ENCODE results near the gene VAV2.

The VAV2 gene

GRCh38 chr9:133848471-133849109 lies 143.5 kb downstream of the VAV2 start:
- no peak for DNase-seq

DNA sequence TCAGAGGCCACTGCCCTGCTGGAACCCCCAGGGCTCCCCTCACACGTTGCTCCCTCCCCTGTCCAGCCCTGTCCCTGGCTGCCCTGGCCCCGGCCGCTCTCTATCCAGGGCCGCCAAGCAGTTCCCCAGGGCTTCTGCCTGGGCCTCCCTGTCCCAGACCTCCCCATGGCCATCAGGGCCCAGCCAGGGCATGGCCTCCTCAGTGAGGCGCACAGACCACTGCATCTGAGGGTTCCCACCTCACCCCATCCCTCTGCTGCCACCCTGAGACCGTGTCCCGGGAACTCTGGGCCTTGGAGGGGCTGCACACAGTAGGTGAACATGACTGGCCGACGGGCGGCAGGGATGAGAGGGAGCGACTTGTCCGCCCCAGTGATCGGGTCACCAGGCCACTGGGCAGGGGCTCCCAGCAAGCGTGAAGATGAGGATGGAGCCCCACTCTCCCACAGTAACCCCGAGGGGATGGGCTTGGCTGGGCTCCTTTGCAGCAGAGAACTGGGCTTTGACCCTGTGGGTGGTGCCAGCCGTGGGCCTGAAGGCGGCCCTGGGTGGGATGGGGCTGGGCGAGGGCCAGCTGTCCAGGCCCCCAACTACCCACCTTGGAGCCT lies 145.5 kb downstream of the VAV2 start:
- DNase-seq, result no peak

- DNase-seq, result no peak
Measured at GRCh38 chr9:133845440-133845839, 146.7 kb downstream of the VAV2 start.

DNA sequence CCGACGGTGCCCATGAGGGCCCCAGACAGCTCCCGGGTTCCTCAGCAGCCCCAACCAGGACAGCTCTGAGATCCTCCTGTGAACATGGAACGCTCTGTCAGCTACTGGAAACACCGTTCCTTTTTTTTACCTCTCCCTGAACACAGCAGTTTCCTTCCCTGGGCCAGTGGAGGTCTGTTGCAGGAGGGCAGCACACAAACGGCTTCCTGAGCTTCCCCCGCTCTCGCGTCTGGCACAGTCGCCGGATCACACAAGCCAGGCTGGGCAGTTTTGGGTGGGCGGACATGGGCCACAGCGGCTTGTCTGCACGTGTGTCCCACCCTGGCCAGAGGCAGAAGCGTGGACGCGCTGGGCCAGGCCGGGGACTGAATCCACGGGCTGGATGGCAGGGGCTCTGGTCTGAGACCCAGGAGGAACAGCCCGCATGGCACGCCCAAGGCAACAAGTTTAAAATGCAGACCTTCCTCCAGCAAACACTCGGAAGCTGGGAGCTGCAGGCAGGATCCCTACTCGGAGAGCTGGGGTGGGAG lies 147.2 kb downstream of the VAV2 start:
- DNase-seq, result no peak

GRCh38 chr9:133844398-133844784 lies 147.7 kb downstream of the VAV2 start:
- DNase-seq, result no peak

DNA sequence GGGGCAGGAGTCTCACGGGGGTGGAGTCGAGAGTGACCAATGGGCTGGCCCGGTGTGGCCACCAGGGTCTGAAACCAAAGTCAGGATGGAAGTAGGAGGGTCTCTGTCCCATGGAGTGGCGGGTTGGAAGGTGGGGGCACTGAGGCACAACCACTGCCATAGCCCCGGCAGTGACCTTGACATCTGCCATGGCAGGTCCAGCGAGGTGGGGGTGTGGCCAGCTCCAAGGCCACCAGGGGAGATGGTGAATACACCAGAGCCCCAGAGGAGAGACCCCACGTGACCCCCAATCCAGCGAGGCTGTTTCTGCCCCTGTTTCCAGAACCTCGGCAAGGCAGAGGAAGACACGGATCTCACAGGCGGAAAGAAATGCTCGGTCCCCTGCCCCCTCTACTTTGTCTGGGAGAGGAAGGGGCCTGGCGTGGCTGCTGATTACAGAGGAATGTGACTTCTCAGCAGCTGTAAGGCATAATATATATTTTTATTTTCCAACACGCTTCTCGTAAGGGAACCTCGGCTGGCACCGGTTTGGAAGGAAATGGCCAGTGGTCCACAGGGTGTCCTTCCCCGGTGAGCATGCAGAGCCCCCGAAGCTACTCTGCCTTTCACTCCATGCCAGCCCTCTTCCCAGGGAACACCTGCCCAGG lies 148.2 kb downstream of the VAV2 start:
- DNase-seq, result no peak

DNA sequence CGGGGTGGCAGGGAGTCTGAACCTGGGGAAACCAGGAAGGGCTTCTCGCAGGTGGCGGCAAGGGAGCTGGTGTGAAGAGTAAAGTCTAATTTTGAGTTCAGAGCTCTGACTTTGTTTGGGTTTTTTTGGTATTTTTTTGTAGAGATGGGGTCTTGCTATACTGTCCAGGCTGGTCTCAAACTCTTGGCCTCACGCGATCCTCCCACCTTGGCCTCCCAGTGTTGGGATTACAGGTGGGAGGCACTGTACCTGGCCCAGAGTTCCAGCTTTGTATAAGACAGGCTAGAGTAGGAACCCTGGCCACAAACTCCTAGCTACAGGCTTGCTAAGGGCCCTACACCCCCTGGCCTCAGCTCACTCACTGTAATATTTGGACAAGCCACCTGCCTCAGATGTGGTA lies 148.9 kb downstream of the VAV2 start:
- DNase-seq, result no peak

DNA sequence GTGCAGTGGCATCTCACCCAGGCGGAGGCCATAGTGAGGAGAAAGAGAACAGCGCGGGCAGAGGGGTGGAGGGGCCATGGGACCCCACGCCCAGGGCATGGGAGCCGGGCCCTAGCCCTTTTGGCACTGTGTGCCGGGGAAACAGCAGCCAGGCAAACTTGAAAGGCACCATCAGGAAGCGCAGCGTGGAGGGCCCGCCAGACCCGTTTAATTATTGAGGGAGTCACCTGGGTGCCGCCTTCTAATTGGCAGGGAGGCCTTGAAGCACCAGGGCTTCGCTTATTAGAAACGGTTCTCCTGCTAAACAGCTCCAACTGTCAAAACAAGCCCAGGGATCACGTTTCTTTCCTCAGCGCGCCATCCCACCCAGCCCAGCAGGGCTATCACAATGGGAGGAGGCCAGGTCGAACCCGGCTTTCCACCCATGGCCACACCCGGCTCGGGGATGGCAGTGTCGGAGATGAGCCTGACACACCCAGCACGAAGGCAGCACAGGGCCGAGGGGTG lies 149.3 kb downstream of the VAV2 start:
- DNase-seq, result no peak

GRCh38 chr9:133842174-133842573 lies 149.9 kb downstream of the VAV2 start:
- no peak for DNase-seq

- DNase-seq, result no peak
Measured at GRCh38 chr9:133841167-133841812, 150.8 kb downstream of the VAV2 start.

DNA sequence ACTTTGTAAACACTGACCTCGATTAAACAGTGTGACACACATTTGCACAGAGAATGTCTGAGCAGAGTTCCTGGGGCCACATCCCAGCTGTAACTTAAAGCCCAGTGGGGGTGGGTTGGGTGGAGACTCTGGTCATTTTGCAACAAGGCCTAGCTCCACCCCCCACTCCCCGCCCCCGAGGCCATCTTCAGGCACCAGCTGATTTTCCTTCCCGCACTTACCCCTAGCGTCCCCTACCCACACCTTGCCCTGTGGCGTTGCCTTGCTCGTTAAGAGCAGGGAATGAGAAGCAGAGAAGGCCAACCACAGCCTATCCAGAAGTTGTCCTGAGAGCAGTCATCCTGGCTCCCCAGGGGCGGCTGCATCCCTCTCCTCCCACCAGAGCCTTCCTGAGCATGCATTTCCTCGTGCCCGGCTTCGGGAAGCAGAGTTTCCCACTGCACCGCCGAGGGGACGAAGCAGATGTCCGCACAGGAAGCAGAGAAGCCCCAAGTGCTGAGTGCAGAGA lies 152.2 kb downstream of the VAV2 start:
- DNase-seq, result no peak

DNA sequence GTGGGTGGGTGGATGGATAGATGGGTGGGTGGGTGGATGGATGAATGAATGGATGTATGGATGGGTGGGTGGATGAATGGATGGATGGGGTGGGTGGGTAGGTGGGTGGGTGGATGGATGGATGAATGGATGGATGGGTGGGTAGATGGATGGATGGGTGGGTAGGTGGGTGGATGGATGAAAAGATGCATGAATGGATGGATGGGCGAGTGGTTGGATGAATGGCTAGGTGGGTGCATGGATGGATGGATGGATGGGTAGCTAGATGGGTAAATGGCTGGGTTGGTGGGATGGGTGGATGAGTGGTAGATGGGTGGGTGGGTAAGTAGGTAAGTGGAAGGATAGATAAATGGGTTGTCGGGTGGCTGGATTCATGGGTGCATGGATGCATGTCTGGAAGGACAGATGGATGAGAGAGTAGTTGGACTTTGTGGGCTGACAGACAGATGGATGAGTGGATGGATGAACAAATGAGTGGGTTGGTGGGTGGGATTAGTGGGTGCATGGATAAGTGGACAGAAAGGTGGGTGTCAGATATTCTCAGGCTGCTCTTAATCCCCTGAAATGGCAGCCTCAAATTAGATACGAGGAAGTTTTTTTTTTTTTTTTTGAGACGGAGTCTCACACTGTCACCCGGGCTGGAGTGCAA lies 153.1 kb downstream of the VAV2 start:
- DNase-seq, result no peak

GRCh38 chr9:133837627-133838597 lies 154.2 kb downstream of the VAV2 start:
- DNase-seq, result no peak

DNA sequence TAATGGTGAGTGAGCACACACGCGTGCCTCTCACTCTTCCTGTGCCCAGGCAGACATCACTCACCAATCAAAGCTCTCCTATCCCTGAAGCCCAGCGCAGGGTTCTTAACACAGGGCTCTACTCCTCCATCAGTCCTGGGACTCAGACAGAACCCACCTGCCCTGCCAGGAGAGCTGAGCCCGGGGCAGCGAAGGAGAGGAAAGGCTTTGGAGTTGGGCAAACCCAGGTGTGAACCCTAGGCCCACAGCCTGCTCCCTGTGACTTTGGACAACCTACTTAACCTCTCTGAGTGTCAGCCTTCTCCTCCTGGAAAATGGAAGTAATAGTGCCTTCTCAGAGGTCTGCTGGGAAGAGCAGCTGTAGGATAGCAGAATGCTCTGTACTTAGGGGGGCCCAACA lies 155.3 kb downstream of the VAV2 start:
- no peak for DNase-seq

DNA sequence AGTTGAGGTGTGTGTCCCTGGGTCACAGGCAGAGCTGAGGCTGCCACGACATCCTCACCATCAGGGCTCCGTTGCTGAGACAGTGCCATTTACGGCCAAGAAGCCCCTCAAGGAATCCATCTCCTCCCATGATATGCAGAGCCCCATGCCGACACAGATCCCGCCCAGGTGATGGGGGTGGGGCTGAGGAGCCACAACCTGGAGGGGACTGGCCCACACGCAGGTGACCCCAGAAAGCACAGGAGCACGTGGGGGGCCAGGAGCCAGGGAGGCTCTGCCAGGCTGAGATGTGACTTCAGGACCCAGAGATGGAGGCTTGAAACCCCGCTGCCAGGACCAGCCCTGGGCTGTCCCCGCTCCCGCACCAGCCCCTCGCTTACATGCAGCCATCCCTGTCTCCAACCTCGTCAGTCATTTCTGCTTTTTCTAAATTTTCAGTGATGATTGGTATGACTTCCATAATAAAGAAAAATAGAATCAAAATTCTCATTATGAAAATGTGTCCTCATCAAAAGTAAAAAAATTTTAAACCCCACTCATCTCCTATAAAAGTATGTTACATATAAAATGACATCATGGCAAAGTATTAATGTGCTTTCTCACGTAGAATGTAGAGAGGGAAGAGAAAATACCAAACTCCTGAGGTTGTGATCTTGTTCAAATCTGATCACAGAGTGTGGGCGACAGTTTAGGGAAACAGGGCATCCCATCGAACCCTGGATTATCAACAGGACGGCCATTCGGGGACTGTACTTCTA lies 155.9 kb downstream of the VAV2 start:
- DNase-seq, result no peak

DNA sequence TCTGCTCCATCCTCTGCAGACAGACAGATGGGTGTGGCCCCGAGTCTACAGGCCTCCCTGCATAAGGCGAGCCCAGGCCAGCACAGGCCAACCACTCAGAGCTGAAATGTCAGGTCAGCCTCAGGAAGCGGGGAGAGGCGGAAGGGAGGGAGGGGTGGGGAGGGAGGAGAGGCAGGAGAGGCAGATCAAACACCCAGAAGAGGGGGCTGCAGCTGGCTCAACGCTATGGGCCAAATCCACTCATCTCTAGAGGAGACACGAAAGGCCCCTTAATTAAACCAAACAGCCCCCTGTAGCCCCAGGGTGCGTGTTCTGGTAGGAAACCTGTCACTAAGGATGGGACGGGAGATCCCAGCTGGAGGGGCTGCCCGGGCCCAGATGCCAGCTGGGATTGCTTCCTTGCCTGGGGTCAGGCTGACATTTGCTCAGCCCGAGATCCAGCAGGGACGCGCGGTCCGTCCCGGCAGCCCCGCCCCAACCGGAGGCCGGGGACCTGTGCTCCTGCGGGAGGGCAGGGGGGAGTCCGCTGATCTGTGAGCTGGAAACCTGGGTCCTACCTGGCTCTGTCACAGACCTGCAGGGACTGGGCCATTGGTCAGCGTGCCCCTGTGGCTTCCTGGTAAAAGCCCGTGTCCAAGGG lies 156.7 kb downstream of the VAV2 start:
- no peak for DNase-seq

DNA sequence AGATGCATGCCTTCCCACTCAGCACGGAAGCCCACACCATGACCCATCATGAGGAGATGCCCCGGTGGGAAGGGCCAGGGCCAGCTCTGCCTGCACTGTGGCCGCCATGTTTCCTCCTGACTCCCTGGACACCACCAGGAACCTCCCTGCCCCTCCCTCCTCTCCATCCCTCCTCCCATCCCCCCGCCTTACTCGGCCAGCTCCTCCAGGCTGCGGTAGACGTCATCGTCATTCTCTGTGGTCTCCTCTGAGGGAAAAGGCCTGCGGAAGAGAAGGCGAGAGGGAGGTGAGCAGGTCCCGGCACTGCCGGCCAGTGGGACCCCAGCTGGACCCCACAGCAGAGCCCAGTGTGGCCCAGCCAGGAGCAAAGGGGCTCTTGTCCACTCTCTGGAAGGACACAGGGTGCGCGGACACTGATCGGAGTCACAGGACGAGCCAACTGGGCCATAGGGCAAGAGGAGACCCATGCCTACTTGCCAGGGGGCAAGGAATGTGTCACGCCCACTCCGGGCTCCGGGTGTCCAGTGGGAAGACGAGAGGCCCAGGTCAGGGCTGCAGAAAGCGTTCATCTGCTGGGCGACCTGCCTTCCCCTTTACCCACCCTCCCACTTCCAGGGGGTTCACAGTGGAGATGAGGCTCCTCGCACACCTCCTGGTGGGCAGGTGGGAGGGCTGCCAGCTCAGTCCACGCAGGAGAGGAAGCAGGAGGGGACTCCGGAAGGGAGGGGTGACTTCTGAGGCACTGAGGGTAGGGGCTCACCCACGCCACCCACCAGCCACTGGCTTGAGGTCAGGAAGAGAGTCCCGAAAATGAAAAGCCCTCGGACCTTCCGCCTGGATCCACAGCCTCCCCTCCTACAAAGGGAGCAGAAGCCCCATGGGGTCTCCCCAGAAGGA lies 157.8 kb downstream of the VAV2 start:
- no peak for DNase-seq

DNA sequence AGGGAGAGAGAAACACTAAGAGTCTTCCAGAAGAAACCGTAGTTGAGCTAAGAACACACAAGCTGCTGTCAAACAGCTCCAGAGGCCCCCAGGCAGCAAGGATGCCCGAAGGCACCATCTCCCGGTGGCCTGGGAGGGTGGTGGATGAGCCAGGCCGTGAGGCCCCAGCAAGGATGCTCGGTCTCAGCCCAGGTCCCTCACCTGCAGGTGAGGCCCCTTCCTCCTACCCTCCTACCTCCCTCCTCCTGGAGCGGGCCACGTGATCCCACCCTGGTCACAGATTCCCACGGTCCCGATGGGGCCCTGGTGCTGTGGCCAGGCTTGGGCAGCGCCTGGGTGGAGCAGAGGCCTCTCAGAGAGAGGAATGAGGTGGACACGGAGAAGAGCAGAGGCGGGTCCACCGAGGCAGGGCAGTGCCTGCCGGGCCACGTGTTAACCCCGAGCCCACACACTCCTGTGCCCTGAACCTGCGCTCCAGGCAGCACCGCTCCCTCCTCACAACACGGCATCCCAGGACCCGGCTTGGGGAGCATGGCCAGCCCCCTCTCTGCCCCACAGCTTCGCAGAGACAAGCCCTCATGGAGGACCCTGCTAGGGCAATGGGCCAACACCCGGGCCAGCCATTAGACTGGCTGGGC lies 158.6 kb downstream of the VAV2 start:
- no peak for DNase-seq

- no peak for DNase-seq
Measured at GRCh38 chr9:133832877-133833276, 159.2 kb downstream of the VAV2 start.
